GM19468 (cell line): ENCODE measurements around the gene MGAM2.

ENCODE experiments used
- ATAC-seq: cut with Tn5 transposase; IDR thresholded peaks from one replicate; pipeline ENCODE4 v1.9.1; 2021; ENCODE audit warnings: mild to moderate bottlenecking, moderate library complexity, moderate number of reproducible peaks; ENCODE audit not compliant: unreplicated experiment; ENCODE audit errors: extremely low read depth

MGAM2 gene

DNA sequence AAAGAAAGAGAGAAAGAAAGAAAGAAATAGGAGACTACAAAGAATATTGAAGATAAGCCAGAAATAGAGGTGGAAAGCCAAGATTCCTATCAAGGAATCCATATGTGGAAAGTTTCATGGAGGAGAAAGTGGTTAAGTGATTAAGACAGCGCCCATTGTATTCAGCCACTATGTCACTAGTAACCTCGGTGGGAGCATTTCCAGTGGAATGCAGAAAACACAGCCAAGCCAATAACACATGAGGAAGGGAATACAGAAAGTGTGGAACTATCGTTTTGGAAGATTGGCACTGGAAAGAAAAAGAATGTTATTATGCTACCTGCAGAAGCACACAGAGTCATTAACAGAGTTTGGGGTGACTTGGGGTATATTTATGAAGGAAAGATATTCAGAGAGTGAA is 2.7 kb downstream of the MGAM2 start:
- no peak for ATAC-seq

DNA sequence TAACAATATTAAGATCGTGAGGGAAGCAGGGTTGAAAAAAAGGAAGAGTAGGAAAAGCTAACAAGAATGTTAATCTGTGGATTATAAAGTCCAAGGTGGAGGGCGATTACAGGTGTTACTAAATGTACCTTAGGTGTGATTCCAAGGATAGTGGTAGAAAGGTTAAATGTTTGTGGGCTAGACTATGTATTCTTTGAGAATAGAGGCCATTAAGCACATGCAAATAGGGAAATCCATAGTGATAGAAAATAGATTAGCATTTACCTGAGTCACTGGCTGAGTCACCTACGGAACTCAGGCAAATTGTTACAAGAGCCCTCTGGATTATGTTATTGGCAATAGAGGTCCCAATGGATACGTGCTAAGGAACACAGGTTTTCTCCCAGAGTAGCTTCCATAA is 9.0 kb downstream of the MGAM2 start:
- no peak for ATAC-seq

DNA sequence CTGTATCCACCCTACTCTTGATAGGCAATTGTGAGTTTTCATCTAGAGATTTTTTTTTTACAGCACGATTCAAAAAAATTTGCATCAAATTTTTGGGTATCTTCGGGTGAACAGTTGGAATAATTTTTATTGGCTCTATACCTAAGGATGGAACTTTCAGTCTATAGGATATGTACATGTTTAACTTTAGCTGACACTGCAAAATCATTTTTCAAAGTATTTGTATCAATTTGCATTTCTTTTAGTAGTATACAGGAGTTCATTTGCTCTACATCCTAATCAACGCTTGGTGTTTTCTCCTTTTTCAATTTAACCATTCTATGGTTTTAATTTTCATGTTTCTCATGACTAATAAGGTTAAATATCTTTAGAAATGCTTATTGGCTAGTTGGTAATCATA is 11.7 kb downstream of the MGAM2 start:
- ATAC-seq = no peak

DNA sequence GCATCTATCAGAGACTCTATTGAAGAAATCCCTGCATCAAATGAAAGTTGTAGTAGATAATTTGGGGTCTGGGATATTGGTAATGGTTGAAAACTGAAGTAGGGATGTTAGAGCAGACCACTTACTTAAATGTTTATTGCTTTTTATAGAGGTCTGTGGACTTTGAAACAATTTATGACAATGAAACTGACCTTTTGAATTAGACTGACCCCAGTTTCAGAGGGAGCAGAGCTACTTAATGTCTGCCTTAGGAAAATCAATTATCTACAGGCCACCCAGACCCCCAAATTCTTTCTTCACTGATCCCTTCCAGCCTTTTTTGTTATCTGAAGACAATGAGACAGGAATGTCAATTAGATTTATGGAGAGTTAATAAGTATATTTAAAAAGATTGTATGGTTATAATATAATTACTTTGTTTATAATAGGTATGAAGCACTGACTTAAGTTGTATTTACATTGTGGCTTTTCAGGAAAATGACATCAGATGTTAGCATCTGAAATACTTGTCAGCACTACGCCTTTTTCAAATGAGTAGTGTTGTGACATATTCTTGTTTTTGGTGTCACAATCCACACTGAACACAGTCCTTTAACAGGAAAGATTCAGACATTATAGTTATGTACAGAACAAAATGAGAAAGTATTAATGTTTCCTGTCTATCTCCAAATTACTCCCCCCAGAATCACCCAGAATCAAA is 13.9 kb downstream of the MGAM2 start:
- ATAC-seq = no peak

DNA sequence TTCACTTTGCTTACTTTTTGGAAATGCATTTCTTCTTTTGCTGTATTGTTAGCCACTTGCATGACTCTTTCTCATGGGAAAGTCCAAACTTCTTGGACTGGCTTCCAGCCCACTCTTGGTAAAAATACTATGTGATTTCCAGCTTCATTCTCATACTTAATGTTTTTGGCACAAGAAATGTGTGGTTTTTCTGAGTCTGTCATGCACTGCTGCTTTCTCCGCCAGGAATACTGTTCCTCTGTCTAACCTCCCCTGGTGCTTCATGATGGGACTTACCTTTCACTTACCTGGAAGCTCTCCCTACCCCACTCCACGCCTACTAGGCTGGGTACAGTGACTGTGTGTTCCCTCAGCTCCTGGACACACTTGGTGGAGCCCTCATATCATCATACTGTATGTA is 18.7 kb downstream of the MGAM2 start:
- ATAC-seq = no peak

DNA sequence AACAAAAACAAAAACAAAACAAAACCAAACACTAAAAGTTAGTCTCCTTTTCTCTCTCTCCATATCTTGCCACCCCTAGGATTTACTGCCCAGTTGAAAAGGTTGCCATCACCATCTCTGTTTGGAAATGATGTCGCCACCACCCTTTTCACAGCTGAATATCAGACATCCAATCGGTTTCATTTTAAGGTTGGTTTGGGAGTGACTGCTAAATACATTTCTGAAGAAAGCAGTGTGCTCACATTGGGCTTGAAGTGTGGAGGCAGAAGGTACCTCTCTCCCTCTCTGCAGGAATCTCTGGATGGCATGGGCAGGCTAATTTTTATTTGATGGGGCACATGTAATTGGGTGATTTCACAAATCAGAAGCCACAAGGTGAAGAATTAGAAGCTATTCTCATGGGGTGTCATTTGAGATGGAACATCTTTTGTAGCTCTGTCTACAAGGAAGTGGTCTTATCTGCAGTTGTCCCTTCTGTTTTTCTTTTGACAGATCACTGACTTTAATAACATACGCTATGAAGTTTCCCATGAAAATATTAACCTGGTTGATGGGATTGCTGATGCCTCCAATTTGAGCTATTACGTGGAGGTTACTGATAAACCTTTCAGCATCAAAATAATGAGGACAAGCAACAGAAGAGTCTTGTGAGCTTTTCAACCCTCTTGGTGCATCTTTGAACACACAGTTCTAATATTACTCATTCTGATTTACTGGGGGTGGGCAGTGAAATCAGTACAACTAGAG is 20.1 kb downstream of the MGAM2 start:
- ATAC-seq = no peak

DNA sequence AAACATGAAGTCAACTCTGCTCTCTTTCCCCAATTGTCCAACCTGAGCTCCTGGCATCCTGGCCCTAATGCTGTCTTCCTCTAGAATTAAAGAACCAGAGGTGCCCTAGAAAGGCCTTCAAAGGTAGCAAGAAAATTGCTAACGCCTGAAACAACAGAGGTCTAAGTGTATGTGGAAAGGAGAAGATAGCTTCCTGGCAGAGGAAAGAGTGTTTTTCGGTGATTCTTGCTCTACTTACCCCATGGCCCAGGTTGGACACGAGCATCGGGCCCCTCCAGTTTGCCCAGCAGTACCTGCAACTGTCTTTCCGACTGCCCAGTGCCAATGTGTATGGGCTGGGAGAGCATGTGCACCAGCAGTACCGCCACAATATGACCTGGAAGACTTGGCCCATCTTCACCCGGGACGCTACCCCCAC is 22.2 kb downstream of the MGAM2 start:
- ATAC-seq = no peak

DNA sequence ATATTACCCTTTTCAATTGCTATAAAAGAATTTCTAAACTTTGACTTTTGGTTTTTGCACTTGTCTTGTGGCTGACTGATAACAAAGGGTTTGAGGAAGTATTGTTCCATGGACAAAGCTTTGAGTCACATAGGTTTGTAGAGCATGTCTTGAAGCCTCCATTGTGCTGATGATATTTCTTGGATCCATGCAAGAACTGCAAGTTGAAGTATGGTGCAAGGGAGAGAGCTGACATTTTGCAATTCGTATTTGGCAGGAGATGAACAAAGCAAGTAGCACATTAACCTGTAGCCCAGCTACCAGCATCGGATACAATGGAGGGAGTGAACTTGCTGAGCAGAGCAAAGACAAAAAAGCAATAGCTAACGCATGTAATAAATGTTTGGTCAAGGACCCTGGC is 23.4 kb downstream of the MGAM2 start:
- ATAC-seq = no peak

DNA sequence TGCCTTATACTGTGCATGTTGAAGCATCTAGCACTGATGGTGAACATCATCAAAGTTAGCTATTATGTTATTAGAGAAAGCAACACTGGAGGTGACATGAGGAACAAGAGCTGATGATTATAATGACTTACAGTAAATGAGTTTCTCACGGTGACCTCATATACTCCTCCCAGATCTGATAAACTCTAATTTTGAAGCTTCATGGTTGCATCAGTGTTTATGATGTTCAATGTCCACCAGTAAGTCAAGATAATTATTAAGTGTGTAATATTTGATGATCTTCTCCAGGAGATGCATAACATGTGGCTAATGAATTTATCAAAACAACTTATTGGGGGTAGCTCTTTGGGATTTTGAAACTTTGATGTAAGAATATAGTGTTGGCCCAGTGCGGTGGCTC is 27.5 kb downstream of the MGAM2 start:
- no peak for ATAC-seq

DNA sequence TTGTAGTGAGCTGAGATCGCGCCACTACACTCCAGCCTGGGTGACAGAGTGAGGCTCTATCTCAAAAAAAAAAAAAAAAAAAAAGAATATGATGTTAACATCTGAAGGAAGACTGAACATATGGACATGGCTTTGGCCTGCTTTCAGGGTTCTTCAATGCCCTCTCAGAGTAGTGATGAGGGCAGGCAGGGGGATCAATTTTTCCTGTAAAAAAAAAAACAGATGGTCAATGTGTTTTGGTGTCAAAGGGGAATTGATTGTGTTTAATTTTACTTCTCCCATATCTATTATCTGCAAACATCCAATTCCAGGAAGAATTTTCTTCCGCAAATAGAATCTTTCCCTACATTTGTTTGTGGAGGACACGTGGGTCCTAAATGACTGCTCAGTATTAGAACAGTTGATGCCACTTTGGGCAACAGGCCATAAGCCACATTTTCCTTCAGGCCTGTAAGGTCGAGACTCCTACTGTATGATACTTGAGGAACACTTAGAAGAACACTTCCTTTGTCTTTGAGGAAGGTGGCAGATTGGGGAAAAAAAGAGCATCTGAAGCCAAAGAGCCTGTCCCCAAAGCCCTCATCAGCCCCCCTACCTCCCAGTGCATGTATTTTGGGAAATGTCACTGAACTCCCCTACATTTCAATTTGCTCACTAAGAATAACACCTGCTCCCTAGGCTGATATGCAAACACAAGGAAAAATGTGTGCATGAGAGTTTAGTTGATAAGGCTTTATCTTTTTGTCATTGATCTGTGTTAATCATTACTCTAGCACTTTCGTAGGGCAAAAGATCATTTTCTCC is 28.3 kb downstream of the MGAM2 start:
- ATAC-seq = no peak

DNA sequence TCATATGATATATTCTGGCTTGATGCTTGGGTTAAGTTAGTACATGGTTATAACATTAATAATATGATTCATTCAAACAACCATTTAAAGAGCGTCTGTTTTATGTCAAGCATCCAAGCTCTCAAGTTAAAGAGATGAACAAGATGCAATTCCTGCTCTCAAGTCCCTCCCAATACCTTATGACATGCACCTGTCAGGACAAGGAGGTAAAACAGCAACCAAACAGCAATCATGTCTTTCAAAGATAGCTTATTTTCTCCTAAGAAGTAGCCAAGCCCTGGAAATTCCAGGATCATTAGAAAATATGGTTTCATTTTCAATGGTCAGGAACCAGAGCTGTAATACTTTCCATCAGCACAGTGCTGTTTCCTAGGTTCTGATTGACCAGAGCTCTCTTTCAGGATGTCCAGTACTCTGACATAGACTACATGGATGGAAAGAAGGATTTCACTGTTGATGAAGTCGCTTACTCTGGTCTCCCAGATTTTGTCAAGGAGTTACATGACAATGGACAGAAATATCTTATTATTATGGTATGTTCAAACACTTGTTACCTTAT is 29.0 kb downstream of the MGAM2 start:
- ATAC-seq = no peak

DNA sequence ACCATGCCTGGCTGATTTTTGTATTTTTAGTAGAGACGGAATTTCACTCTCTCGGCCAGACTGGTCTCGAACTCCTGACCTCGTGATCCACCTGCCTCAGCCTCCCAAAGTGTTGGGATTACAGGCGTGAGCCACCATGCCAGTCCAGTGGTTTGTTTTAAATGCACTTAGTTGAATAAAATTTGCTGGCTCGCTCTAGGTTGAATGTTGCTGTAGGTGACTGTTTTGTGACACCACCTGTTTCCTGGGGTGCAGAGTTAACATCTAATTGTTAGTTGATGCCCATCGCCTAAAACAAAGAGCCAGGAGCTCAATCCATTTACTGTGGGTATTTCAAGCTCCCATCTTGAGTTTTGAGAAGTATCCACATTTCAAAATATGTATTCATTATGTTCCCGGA is 31.2 kb downstream of the MGAM2 start:
- no peak for ATAC-seq

DNA sequence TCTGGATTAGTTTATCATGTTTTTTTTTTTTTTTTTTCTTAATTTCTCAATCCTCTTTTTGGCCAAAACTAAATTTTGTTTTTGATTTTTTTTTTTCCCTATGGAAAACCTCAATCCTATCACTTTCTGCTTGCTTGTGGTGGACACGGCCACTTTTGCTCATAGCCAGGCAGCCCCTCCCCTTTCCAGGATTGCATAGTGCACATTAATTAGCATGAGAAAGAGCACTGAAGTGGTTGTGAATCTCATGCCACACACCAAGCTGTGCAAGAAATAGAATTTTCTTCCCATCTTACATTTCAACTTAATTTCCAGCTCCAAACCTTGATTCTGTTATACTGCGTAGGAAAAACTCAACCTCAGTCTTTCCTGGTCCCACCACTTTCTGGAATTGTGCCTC is 34.6 kb downstream of the MGAM2 start:
- ATAC-seq = no peak

DNA sequence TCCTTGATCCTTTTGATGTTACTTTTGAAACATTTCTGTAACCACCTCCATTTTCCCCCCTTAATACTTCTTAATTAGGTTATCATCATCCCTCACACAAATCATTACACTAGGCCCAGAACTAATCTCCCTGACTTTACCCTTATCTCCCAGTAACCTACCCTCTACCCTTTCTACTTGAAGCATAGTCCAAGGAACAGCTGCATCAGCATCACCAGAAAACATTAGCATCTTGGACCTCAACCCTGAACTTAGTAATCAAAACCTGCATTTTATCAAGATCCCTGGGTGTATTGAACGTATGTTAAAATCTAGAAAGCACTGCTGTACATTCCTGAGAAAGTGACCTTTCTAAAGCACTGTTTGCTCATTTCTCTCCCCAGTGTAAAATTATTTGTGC is 38.8 kb downstream of the MGAM2 start:
- ATAC-seq = no peak

DNA sequence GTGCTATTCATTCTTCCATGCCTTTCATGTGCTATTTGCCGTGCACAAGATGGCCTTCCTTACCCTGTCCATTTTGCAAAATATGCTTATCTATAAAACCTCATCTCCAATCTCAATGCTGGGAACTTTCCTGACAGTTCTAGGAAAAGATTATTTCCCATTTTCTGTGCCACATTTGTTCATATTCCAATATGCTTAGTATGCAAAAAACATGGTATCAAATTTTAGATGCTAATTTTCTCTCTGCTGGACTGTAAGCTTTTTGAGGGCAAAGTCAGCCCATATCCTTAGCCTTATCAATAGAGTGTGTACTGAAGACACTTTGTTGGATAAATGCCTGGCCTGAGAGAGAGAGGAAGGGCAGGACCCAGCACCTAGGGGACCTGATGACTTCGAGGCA is 39.4 kb downstream of the MGAM2 start:
- no peak for ATAC-seq

DNA sequence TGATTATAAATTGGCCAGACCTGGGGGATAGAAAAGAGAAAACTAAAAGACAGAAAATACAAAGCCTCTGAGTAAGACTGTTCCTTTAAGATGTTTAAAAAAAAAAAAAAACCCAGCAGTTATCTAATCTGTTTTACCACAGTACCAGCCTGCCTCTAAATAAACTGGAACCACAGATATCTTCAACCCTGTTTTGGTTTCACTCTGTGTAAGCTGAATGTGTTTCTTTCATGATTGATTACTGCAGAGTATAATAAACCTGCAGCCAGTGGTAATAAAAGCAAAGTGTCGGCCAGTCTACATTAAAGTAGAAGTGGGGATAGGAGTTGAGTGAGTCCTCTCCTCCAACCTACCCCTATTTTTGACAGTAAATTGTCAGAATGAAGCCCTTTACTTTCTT is 40.6 kb downstream of the MGAM2 start:
- ATAC-seq = no peak

DNA sequence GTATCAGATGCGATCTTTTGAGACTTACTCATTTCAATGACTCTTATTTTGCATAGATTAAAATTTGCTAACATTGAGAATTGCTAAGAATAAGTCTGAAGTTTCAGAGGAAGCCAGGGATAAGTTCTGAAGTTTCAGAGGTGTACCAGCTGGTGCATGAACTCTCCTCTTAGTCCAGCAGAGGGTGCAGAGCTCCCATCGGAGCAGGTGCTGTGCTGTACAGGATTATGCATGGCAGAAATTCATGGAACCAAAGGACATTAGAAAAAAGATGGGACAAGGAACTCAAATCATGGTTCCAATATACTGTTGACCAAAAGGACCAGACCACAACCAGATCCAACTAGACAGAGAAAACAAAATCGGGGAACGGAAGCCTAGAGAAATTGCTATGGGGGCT is 41.9 kb downstream of the MGAM2 start:
- peak; percentile 45 for ATAC-seq

DNA sequence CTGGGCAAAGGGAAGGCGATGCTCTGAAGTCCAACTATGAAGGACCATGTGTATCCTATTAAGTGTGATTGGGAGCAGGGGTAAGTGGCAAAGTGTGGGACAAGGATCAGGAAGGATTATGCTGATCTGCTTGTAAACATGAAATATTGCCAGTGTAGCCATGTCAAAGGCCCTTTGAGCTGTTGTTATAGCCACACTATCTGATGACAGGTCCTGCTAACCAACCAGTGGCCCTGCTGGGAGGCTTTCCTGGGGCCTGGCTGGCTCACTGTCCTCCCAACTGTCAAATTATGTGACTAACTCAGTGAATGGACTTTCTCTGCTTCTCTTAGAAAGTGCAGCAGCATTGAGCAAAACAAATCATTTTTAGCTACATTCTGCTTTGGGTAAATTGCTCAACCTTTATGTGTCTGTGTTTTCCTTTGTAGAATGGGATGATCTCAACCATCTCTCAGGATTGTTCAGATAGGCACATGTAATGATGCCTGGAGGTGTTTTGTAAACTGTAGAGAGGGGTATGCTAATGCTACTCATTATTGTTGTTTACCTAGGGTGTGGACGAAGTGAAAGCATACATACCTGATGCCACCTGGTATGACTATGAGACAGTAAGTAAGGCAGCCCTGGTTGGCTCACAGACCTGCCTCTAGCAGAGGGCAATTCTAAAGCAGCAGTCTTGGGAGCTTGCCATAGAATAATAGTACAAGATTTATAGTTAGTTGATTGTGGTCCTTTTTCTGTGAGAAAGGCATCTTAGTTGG is 47.4 kb downstream of the MGAM2 start:
- ATAC-seq = no peak

DNA sequence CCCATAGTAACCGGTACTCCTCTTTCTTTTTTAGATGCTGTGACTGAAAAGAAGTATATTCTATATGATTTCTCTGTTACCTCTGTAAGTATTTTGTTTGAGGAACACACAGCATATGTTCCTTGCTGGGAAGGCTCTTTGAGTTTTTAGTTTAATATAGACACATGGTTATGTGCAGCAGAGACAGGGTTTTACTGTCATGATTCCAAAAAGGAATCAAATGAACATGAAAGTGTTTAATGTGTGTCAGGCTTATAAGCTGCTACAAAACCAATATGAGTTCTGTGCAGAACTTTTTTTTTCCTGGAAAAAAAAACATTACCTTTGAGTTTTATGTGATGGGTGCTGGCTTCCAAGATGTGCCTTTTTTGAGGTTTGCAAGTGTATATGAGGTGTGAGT is 50.4 kb downstream of the MGAM2 start:
- ATAC-seq = no peak

DNA sequence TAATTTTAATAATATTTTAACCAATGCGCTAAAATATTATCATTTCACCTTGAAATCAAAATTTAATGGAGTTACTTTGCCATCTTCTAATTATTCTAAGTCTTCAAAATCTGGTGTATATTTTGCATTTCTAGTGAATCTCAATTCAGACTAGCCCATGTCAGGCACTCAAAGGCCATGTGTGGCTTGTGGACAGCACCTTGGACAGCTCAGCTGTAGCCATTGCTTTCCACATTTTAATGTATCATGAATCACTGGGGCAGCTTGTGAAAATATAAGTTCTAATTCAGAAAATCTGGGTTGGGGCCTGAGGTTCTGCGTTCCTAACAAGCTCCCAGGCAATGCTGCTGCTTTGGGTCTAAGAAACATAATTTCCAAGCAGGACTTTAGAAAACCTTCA is 57.2 kb downstream of the MGAM2 start:
- ATAC-seq = no peak
